GM12892 (cell line): Measurements from ENCODE around the gene C10orf95.

Source experiments
- DNase-seq: peaks from one replicate; pipeline ENCODE4 v3.0.0; 2011; ENCODE audit not compliant: insufficient read length
- FAIRE-seq: peaks from 2 replicates; lab custom pipeline; 2011; peaks lifted over from hg19 to GRCh38; lab: Jason Lieb, UNC
- POLR2A ChIP-seq: IDR thresholded peaks from 2 replicates; pipeline ENCODE4 v1.6.1; 2011; ENCODE audit warnings: low read depth, low read length, control low read depth
- POLR2AphosphoS5 ChIP-seq: IDR thresholded peaks from 2 replicates; pipeline ENCODE4 v1.6.1; 2011; ENCODE audit warnings: low read depth, low read length, control low read depth
- TAF1 ChIP-seq: IDR thresholded peaks from 2 replicates; pipeline ENCODE4 v1.6.1; 2011; ENCODE audit warnings: low read depth, mild to moderate bottlenecking, control low read depth, low read length, borderline replicate concordance

Gene C10orf95

GRCh38 chr10:102476466-102477141 is 25.3 kb upstream of the C10orf95 start:
- FAIRE-seq = no peak
- DNase-seq = no peak
- no peak for TF ChIP-seq TAF1
- peak; percentile 21; the same call in 1 of the 2 replicates for TF ChIP-seq POLR2AphosphoS5
- no peak for TF ChIP-seq POLR2A

GRCh38 chr10:102475451-102476040 is 24.2 kb upstream of the C10orf95 start:
- FAIRE-seq (no peak), DNase-seq (no peak)
- TF ChIP-seq TAF1 = no peak
- TF ChIP-seq POLR2AphosphoS5 = no peak
- TF ChIP-seq POLR2A = no peak

GRCh38 chr10:102473445-102474331 is 22.3 kb upstream of the C10orf95 start:
- FAIRE-seq = no peak
- no peak for DNase-seq

GRCh38 chr10:102470579-102471546 is 19.5 kb upstream of the C10orf95 start:
- FAIRE-seq (no peak), DNase-seq (no peak)
- no peak for TF ChIP-seq POLR2AphosphoS5
- TF ChIP-seq TAF1 = no peak
- no peak for TF ChIP-seq POLR2A

More at GRCh38 chr10:102473445-102474331, 22.3 kb upstream of the C10orf95 start:
- no peak for TF ChIP-seq TAF1
- TF ChIP-seq POLR2AphosphoS5 = no peak
- no peak for TF ChIP-seq POLR2A

- DNase-seq (no peak), FAIRE-seq (no peak)
- no peak for TF ChIP-seq TAF1
- TF ChIP-seq POLR2AphosphoS5 = no peak
Measured at GRCh38 chr10:102468683-102469082, 17.3 kb upstream of the C10orf95 start.

- TF ChIP-seq POLR2A = no peak
- TF ChIP-seq POLR2AphosphoS5 = no peak
- no peak for TF ChIP-seq TAF1
- FAIRE-seq (no peak), DNase-seq (no peak)
Measured at GRCh38 chr10:102467971-102468438, 16.7 kb upstream of the C10orf95 start.

- no peak for FAIRE-seq
- DNase-seq = no peak
- TF ChIP-seq POLR2AphosphoS5 (no peak), POLR2A (no peak), TAF1 (no peak)
Measured at GRCh38 chr10:102467318-102467717, 16.0 kb upstream of the C10orf95 start.

- DNase-seq = no peak
- FAIRE-seq = no peak
- TF ChIP-seq POLR2AphosphoS5 (no peak), POLR2A (no peak), TAF1 (no peak)
Measured at GRCh38 chr10:102465466-102465865, 14.1 kb upstream of the C10orf95 start.

- no peak for TF ChIP-seq TAF1
- TF ChIP-seq POLR2AphosphoS5 = no peak
- TF ChIP-seq POLR2A = no peak
- FAIRE-seq = no peak
- DNase-seq = no peak
Measured at GRCh38 chr10:102463983-102464382, 12.6 kb upstream of the C10orf95 start.

GRCh38 chr10:102462512-102463054 is 11.2 kb upstream of the C10orf95 start:
- no peak for DNase-seq
- TF ChIP-seq POLR2AphosphoS5 = no peak
- TF ChIP-seq POLR2A = no peak
- TF ChIP-seq TAF1 = no peak
- FAIRE-seq = no peak
